Gastrocnemius medialis (tissue), 4 donors: Measurements from ENCODE around the gene ZFYVE16. TPM values are rescaled to one million over a fixed set of nuclear protein-coding genes. Genes with fewer than 3 reads are reported as not detected.
"Not testable (repeated sequence)": the region's sequence is repeated elsewhere in the genome, so short reads cannot be mapped to it uniquely, and the experiment has no call there.

Experiments used
- ATAC-seq, 2 donors: fragments of 150-250 bp; one replicate each; pipeline ENCODE4 v1.9.1; 2016
- DNase-seq, 2 donors: peaks; one replicate each; pipeline ENCODE4 v3.0.0-alpha.2; 2019
- H3K27ac ChIP-seq, 4 donors: fragments of 200-600 bp; sonication (generic); 1 replicate in 1 of 4; 2 replicates in 3 of 4; pipeline ENCODE4 v1.5.1; 2016 to 2018; ENCODE audit warnings: mild to moderate bottlenecking in 2 of 4, moderate library complexity in 1 of 4
- H3K27me3 ChIP-seq, 3 donors: fragments of 200-600 bp; sonication (generic) in 2 of 3; 1 replicate in 1 of 3; 2 replicates in 2 of 3; pipeline versions ENCODE4 v1.5.1 to v1.6.0; 2016 to 2019; ENCODE audit warnings: mild to moderate bottlenecking in 1 of 3, moderate library complexity in 1 of 3
- H3K36me3 ChIP-seq, 2 donors: fragments of 200-600 bp; sonication (generic) in 1 of 2; one replicate each; pipeline ENCODE4 v1.5.1; 2017 to 2018
- H3K4me1 ChIP-seq, 2 donors: fragments of 200-600 bp; sonication (generic) in 1 of 2; one replicate each; pipeline ENCODE4 v1.5.1; 2016 to 2017; ENCODE audit warnings: mild to moderate bottlenecking in 2 of 2
- H3K4me3 ChIP-seq, 4 donors: fragments of 200-600 bp; sonication (generic) in 3 of 4; 1 replicate in 1 of 4; 2 replicates in 3 of 4; pipeline ENCODE4 v1.5.1; 2016 to 2019; ENCODE audit warnings: mild to moderate bottlenecking in 2 of 4
- H3K9me3 ChIP-seq, 3 donors: fragments of 200-600 bp; sonication (generic) in 2 of 3; 1 replicate in 1 of 3; 2 replicates in 2 of 3; pipeline ENCODE4 v1.5.1; 2016 to 2019
- CTCF ChIP-seq, 5 experiments: fragments of 450-650 bp in 3 of 5; fragments of 200-600 bp in 2 of 5; sonication (generic) in 2 of 5; IDR thresholded peaks in 4 of 5; conservative IDR thresholded peaks in 1 of 5; 1 replicate in 4 of 5; 2 replicates in 1 of 5; pipeline ENCODE4 v1.5.1; 2016 to 2019; ENCODE audit warnings: antibody characterized with exemption in 5 of 5, mild to moderate bottlenecking in 3 of 5, moderate library complexity in 3 of 5
- POLR2A ChIP-seq, 2 donors: fragments of 450-650 bp; IDR thresholded peaks; one replicate each; pipeline ENCODE4 v1.6.1; 2017; ENCODE audit warnings: antibody characterized with exemption in 2 of 2, mild to moderate bottlenecking in 2 of 2, moderate library complexity in 2 of 2
- in situ Hi-C, 4 donors: fragments of 200-750 bp; cut with MboI; loops; one replicate each; pipeline versions ENCODE4 v1.15.0 to v1.8.0; 2017; ENCODE audit warnings: low sequenced_read_pairs in 4 of 4
- intact Hi-C: fragments of 100-400 bp; cut with DNase I; formaldehyde crosslinking; loops from one replicate; pipeline ENCODE4 v1.15.1; 2023; ENCODE audit warnings: low total_unique reads
- total RNA-seq, 4 donors: library from RNA; depleted of rRNA; stranded (reverse); fragments of >200 nt; gene quantifications; one replicate each; pipeline versions ENCODE4 v1.1.0 to v1.2.3, GENCODE V29; 2016

The ZFYVE16 gene
- total RNA-seq, 4 donors from 2014 or later: 9.7 to 19.1 (median 12.4) TPM

DNA sequence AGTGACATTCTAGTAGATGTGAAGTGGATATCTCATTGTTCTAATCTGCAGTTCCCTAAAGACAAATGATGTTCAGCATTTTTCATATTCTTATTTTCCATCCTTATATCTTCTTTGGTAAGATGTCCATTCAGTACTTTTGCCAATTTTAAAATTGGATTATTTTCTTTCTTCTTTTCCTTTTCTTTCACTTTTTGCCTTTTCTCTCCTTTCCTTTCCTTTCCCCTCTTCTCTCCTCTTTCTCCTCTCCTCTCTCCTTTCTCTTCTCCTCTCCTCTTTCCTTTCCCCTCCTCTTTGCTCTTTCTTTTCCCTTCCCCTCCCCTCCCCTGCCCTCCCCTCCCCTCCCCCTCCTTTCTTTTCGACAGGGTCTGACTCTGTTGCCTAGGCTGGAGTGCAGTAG lies 10.1 kb downstream of the ZFYVE16 start:
- no peak overlapping the region for H3K27ac ChIP-seq
- DNase-seq: no peak
- H3K4me3 ChIP-seq: no peak overlapping the region
- intact Hi-C loops (no loop called here), in situ Hi-C loops (no loop called here)
- H3K4me1 ChIP-seq: no peaks in the 10 kb centered on the region
- ATAC-seq: no peak
- peaks cover 0 to 11% of the 10 kb centered on the region in 2 donors for H3K36me3 ChIP-seq
- H3K9me3 ChIP-seq: no peaks in the 10 kb centered on the region
- TF ChIP-seq POLR2A (IDR thresholded peaks at IDR 0.05): no peak
- TF ChIP-seq CTCF (IDR thresholded peaks at IDR 0.05 in 4 of 5, conservative IDR thresholded peaks at IDR 0.05 in 1 of 5): no peak
- no peaks in the 10 kb centered on the region for H3K27me3 ChIP-seq

DNA sequence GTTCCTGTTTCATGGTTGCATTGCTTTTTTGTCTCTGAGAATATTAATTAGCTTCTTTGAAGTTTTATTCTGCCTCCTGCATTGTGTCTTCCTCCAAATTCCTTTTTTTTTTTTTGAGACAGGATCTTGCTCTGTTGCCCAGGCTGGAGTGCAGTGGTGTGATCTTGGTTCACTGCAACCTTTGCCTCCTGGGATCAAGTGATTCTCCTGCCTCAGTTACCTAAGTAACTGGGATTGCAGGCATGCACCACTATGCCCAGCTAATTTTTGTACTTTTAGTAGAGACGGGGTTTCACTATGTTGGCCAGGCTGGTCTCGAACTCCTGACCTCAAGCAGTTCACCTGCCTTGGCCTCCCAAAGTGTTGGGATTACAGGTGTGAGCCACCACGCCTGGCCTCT lies 16.5 kb downstream of the ZFYVE16 start:
- H3K27ac ChIP-seq, H3K4me3 ChIP-seq, H3K9me3 ChIP-seq, H3K4me1 ChIP-seq, intact Hi-C loops, H3K36me3 ChIP-seq, in situ Hi-C loops, H3K27me3 ChIP-seq, DNase-seq, ATAC-seq: not testable (repeated sequence)

DNA sequence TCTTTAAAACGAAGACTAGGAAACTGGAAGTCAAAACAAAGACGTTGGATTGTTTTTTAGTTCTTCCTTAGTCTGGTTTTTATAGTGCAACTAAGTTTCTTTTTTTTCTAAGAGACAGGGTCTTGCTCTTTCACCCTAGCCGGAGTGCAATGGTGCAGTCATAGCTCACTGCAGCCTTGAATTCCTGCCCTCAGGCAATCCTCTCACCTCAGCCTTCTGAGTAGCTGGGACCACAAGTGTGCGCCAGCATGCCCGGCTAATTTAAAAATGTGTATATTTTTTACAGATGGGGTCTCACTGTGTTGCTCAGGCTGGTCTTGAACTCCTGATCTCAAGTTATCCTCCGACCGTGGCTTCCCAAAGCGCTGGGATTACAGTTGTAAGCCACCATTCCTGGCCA lies 27.6 kb downstream of the ZFYVE16 start:
- Histone ChIP-seq H3K4me3 (no peak overlapping the region), H3K27ac (no peak overlapping the region), H3K27me3 (no peaks in the 10 kb centered on the region), H3K9me3 (no peaks in the 10 kb centered on the region), H3K36me3 (peaks cover 0 to 32% of the 10 kb centered on the region in 2 donors), H3K4me1 (no peaks in the 10 kb centered on the region)
- intact Hi-C loops: no loop called here
- in situ Hi-C loops: no loop called here
- DNase-seq (no peak), ATAC-seq (no peak)
- TF ChIP-seq CTCF (IDR thresholded peaks at IDR 0.05 in 4 of 5, conservative IDR thresholded peaks at IDR 0.05 in 1 of 5) (no peak), POLR2A (IDR thresholded peaks at IDR 0.05) (no peak)

GRCh38 chr5:80437326-80437725 lies 29.5 kb downstream of the ZFYVE16 start:
- TF ChIP-seq POLR2A (IDR thresholded peaks at IDR 0.05) (no peak), CTCF (IDR thresholded peaks at IDR 0.05 in 4 of 5, conservative IDR thresholded peaks at IDR 0.05 in 1 of 5) (no peak)
- Histone ChIP-seq H3K4me3 (no peak overlapping the region), H3K27ac (no peak overlapping the region), H3K36me3 (peaks cover 0 to 37% of the 10 kb centered on the region in 2 donors), H3K27me3 (no peaks in the 10 kb centered on the region), H3K9me3 (no peaks in the 10 kb centered on the region), H3K4me1 (no peaks in the 10 kb centered on the region)
- intact Hi-C loops (no loop called here), in situ Hi-C loops (no loop called here)
- DNase-seq: no peak
- no peak for ATAC-seq

DNA sequence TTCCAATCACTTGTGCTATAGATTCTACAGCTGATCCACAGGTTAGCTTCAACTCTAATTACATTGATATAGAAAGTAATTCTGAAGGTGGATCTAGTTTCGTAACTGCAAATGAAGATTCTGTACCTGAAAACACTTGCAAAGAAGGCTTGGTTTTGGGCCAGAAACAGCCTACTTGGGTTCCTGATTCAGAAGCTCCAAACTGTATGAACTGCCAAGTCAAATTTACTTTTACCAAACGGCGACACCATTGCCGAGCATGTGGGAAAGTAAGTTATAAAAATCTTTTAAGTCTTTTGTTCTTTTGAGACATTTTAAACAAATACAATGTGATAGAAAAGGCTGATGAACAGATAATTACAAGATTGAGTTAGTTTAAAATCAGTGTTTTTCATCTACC lies 30.9 kb downstream of the ZFYVE16 start:
- ATAC-seq (no peak), DNase-seq (no peak)
- in situ Hi-C loops (no loop called here), intact Hi-C loops (no loop called here)
- H3K4me1 ChIP-seq: no peaks in the 10 kb centered on the region
- H3K36me3 ChIP-seq: peaks cover 0 to 48% of the 10 kb centered on the region in 2 donors
- no peak overlapping the region for H3K27ac ChIP-seq
- no peaks in the 10 kb centered on the region for H3K9me3 ChIP-seq
- H3K4me3 ChIP-seq: no peak overlapping the region
- TF ChIP-seq POLR2A (IDR thresholded peaks at IDR 0.05) (no peak), CTCF (IDR thresholded peaks at IDR 0.05 in 4 of 5, conservative IDR thresholded peaks at IDR 0.05 in 1 of 5) (no peak)
- no peaks in the 10 kb centered on the region for H3K27me3 ChIP-seq
